Uterus (tissue), 4 donors: ENCODE measurements around the gene USP40. TPM values are rescaled to one million over a fixed set of nuclear protein-coding genes. Genes with fewer than 3 reads are reported as not detected.

Experiments used
- DNase-seq, 2 donors: peaks; one replicate each; pipeline ENCODE4 v3.0.0-alpha.2; 2019 to 2020
- H3K27ac ChIP-seq, 2 donors: fragments of 200-600 bp; sonication (generic); 1 replicate in 1 of 2; 2 replicates in 1 of 2; pipeline ENCODE4 v1.5.1; 2016 to 2018
- H3K27me3 ChIP-seq, 2 donors: fragments of 200-600 bp; sonication (generic); one replicate each; pipeline ENCODE4 v1.5.1; 2018 to 2019; ENCODE audit warnings: control low read depth in 1 of 2
- H3K36me3 ChIP-seq, 2 donors: fragments of 200-600 bp; sonication (generic); one replicate each; pipeline ENCODE4 v1.5.1; 2019; ENCODE audit warnings: control low read depth in 1 of 2
- H3K4me1 ChIP-seq, 2 donors: fragments of 200-600 bp; sonication (generic); one replicate each; pipeline ENCODE4 v1.5.1; 2018 to 2019; ENCODE audit warnings: control low read depth in 1 of 2
- H3K4me3 ChIP-seq, 2 donors: fragments of 200-600 bp; sonication (generic); 1 replicate in 1 of 2; 2 replicates in 1 of 2; pipeline ENCODE4 v1.5.1; 2018 to 2019; ENCODE audit warnings: mild to moderate bottlenecking in 1 of 2
- H3K9me3 ChIP-seq, 2 donors: fragments of 200-600 bp; sonication (generic); one replicate each; pipeline ENCODE4 v1.5.1; 2019; ENCODE audit warnings: control low read depth in 1 of 2
- CTCF ChIP-seq, 4 experiments: fragments of 200-600 bp in 2 of 4; fragments of 450-650 bp in 2 of 4; sonication (generic) in 2 of 4; IDR thresholded peaks; one replicate each; pipeline ENCODE4 v1.5.1; 2016 to 2019; ENCODE audit warnings: antibody characterized with exemption in 4 of 4, mild to moderate bottlenecking in 2 of 4, moderate library complexity in 1 of 4
- POLR2A ChIP-seq, 2 donors: fragments of 450-650 bp; IDR thresholded peaks; one replicate each; pipeline ENCODE4 v1.6.1; 2016; ENCODE audit warnings: antibody characterized with exemption in 2 of 2, mild to moderate bottlenecking in 1 of 2, moderate library complexity in 1 of 2
- intact Hi-C: fragments of 100-400 bp; cut with DNase I; formaldehyde crosslinking; loops from one replicate; pipeline ENCODE4 v1.15.1; 2023; ENCODE audit warnings: low total_unique reads
- total RNA-seq, 4 donors: library from RNA; depleted of rRNA in 3 of 4; stranded (reverse); fragments of >200 nt in 3 of 4; gene quantifications; one replicate each; pipeline versions ENCODE4 v1.1.0 to v1.2.4, GENCODE V29; 2014 to 2023
- donor health status: DM: yes; HTN: yes; CAD: no.

The USP40 gene
- total RNA-seq, 4 donors from 2014 or later = 14.7 to 60.2 (median 49.5) TPM

GRCh38 chr2:233447506-233448219 lies 118.9 kb downstream of the USP40 start:
- H3K4me3 ChIP-seq = no peak overlapping the region

GRCh38 chr2:233446606-233447305 lies 119.8 kb downstream of the USP40 start:
- no peak for DNase-seq
- Histone ChIP-seq H3K4me3 (no peak overlapping the region), H3K4me1 (no peaks in the 10 kb centered on the region), H3K27ac (no peak overlapping the region), H3K9me3 (no peaks in the 10 kb centered on the region), H3K36me3 (no peaks in the 10 kb centered on the region), H3K27me3 (no peaks in the 10 kb centered on the region)
- intact Hi-C loops = no loop called here
- no peak for TF ChIP-seq CTCF (IDR thresholded peaks at IDR 0.05)
- TF ChIP-seq POLR2A (IDR thresholded peaks at IDR 0.05) = no peak

More at GRCh38 chr2:233447506-233448219, 118.9 kb downstream of the USP40 start:
- H3K27me3 ChIP-seq = no peaks in the 10 kb centered on the region
- intact Hi-C loops = no loop called here
- no peak overlapping the region for H3K27ac ChIP-seq
- no peaks in the 10 kb centered on the region for H3K36me3 ChIP-seq
- H3K4me1 ChIP-seq = no peaks in the 10 kb centered on the region
- H3K9me3 ChIP-seq = no peaks in the 10 kb centered on the region
- TF ChIP-seq CTCF (IDR thresholded peaks at IDR 0.05) = no peak
- no peak for TF ChIP-seq POLR2A (IDR thresholded peaks at IDR 0.05)
- no peak for DNase-seq

- intact Hi-C loops = no loop called here
- no peaks in the 10 kb centered on the region for H3K4me1 ChIP-seq
- H3K9me3 ChIP-seq = no peaks in the 10 kb centered on the region
- H3K27ac ChIP-seq = no peak overlapping the region
- H3K27me3 ChIP-seq = no peaks in the 10 kb centered on the region
- no peak for DNase-seq
- TF ChIP-seq POLR2A (IDR thresholded peaks at IDR 0.05) (no peak), CTCF (IDR thresholded peaks at IDR 0.05) (no peak)
- H3K4me3 ChIP-seq = no peak overlapping the region
- no peaks in the 10 kb centered on the region for H3K36me3 ChIP-seq
These were observed 120.5 kb downstream of the USP40 start for GRCh38 chr2:233446121-233446520.

GRCh38 chr2:233445152-233445830 lies 121.3 kb downstream of the USP40 start:
- Histone ChIP-seq H3K4me3 (no peak overlapping the region), H3K27ac (no peak overlapping the region), H3K9me3 (no peaks in the 10 kb centered on the region), H3K27me3 (no peaks in the 10 kb centered on the region), H3K36me3 (no peaks in the 10 kb centered on the region), H3K4me1 (no peaks in the 10 kb centered on the region)
- intact Hi-C loops = no loop called here
- no peak for DNase-seq
- no peak for TF ChIP-seq CTCF (IDR thresholded peaks at IDR 0.05)
- TF ChIP-seq POLR2A (IDR thresholded peaks at IDR 0.05) = no peak

GRCh38 chr2:233444501-233444900 lies 122.1 kb downstream of the USP40 start:
- no peak for DNase-seq
- Histone ChIP-seq H3K27ac (peak overlapping the region in 1 of 2 donors; percentile 10), H3K4me3 (no peak overlapping the region), H3K36me3 (no peaks in the 10 kb centered on the region), H3K9me3 (no peaks in the 10 kb centered on the region), H3K4me1 (no peaks in the 10 kb centered on the region), H3K27me3 (no peaks in the 10 kb centered on the region)
- TF ChIP-seq POLR2A (IDR thresholded peaks at IDR 0.05) (no peak), CTCF (IDR thresholded peaks at IDR 0.05) (no peak)
- intact Hi-C loops = loop anchor here (5.0 kb wide), 1 partner anchor 87 kb away; no protein-coding TSS in a partner anchor
